Measurements from ENCODE around the gene EIF1B. TPM values are rescaled to one million over a fixed set of nuclear protein-coding genes. Genes with fewer than 3 reads are reported as not detected.

The EIF1B gene
- total RNA-seq, 1 experiment from 2014 or later: 10.0 TPM

DNA sequence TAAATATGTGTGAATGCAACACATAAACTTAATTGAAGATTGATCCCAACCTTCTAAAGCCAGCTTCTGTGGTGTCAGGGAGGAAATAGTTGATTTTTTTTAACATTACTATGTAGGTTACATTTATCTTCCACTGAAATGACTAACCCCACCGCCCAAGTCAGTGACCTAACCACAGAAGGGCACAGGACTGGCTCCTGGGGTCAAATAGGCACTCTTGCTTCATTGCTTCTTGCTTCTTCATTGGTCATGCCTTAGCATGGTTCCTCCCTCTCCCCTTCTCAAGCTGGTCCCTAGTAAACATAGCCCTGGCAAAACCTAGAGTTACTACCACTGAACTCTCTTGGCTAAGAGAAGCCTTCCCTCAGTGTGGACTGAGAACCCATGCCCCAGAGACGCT is 12.3 kb downstream of the EIF1B start:
- H3K36me3 ChIP-seq (ENCODE audit: low read depth, low read length): no peaks in the 10 kb centered on the region
- no peak overlapping the region for H3K4me2 ChIP-seq (ENCODE audit: low read length)
- no peak overlapping the region for H3K9ac ChIP-seq (ENCODE audit: low read length)
- H3K9me2 ChIP-seq (replicated peaks; ENCODE audit: low read length): no peaks in the 10 kb centered on the region
- no peaks in the 10 kb centered on the region for H4K20me1 ChIP-seq (ENCODE audit: low read length)
- ATAC-seq: no peak
- no peak overlapping the region for H3K27ac ChIP-seq (ENCODE audit: low read length)
- BruUV-seq (replicated peaks): no TSS peak
- no peak overlapping the region for H2AFZ ChIP-seq (ENCODE audit: low read length)
- H3K79me2 ChIP-seq (ENCODE audit: low read length): no peaks in the 10 kb centered on the region
- H3K4me1 ChIP-seq (ENCODE audit: insufficient read depth, low read length): no peaks in the 10 kb centered on the region
- no peaks in the 10 kb centered on the region for H3K27me3 ChIP-seq (ENCODE audit: low read length)
- H3K4me3 ChIP-seq (ENCODE audit: low read length): no peak overlapping the region
- CTCF ChIA-PET: no interaction called here
- H3K9me3 ChIP-seq (ENCODE audit: low read length): no peaks in the 10 kb centered on the region
- no peaks in the 10 kb centered on the region for H3F3A ChIP-seq (ENCODE audit: low read length, unreplicated experiment)
- no peak for DNase-seq
- POLR2A ChIA-PET (ENCODE audit: unreplicated experiment): no interaction called here
- TF ChIP-seq EZH2phosphoT487 (IDR thresholded peaks at IDR 0.05; ENCODE audit: borderline replicate concordance, low read length): no peak
- TF ChIP-seq EZH2 (IDR thresholded peaks at IDR 0.05; ENCODE audit: low read length, unreplicated experiment): no peak
- TF ChIP-seq, protein P1, sequence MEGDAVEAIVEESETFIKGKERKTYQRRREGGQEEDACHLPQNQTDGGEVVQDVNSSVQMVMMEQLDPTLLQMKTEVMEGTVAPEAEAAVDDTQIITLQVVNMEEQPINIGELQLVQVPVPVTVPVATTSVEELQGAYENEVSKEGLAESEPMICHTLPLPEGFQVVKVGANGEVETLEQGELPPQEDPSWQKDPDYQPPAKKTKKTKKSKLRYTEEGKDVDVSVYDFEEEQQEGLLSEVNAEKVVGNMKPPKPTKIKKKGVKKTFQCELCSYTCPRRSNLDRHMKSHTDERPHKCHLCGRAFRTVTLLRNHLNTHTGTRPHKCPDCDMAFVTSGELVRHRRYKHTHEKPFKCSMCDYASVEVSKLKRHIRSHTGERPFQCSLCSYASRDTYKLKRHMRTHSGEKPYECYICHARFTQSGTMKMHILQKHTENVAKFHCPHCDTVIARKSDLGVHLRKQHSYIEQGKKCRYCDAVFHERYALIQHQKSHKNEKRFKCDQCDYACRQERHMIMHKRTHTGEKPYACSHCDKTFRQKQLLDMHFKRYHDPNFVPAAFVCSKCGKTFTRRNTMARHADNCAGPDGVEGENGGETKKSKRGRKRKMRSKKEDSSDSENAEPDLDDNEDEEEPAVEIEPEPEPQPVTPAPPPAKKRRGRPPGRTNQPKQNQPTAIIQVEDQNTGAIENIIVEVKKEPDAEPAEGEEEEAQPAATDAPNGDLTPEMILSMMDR (conservative IDR thresholded peaks at IDR 0.05; ENCODE audit: low read depth, low read length): no peak
- intact Hi-C loops (cut with micrococcal nuclease): no loop called here

DNA sequence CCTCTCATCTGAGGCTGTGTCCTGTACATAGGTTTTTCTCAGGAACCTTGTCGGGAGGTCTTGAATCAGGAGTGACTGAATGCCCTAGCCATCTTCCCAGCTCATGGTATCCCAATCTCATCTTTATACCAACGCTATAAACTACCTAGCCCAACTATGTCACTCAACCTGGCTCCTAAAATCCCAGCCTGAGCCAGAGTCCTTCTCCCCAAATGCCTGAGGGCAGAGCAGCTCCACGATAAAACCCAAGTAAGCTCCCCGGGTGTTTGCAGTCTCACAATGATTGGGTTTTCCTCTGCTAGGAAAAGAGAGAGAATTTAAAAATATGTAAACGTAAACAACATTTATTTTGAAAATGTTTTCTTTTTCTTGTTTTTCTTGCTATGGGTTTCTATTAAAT is 14.4 kb downstream of the EIF1B start:
- Histone ChIP-seq H3K9ac (ENCODE audit: low read length) (no peak overlapping the region), H4K20me1 (ENCODE audit: low read length) (no peaks in the 10 kb centered on the region), H3K4me2 (ENCODE audit: low read length) (no peak overlapping the region), H3K4me3 (ENCODE audit: low read length) (no peak overlapping the region), H3F3A (ENCODE audit: low read length, unreplicated experiment) (no peaks in the 10 kb centered on the region), H2AFZ (ENCODE audit: low read length) (no peak overlapping the region), H3K4me1 (ENCODE audit: insufficient read depth, low read length) (no peaks in the 10 kb centered on the region), H3K27ac (ENCODE audit: low read length) (no peak overlapping the region), H3K36me3 (ENCODE audit: low read depth, low read length) (no peaks in the 10 kb centered on the region), H3K27me3 (ENCODE audit: low read length) (no peaks in the 10 kb centered on the region), H3K79me2 (ENCODE audit: low read length) (no peaks in the 10 kb centered on the region), H3K9me3 (ENCODE audit: low read length) (no peaks in the 10 kb centered on the region), H3K9me2 (replicated peaks; ENCODE audit: low read length) (no peaks in the 10 kb centered on the region)
- DNase-seq (no peak), ATAC-seq (no peak)
- CTCF ChIA-PET: no interaction called here
- intact Hi-C loops (cut with micrococcal nuclease): no loop called here
- TF ChIP-seq, protein P1 (conservative IDR thresholded peaks at IDR 0.05; ENCODE audit: low read depth, low read length): no peak
- TF ChIP-seq EZH2phosphoT487 (IDR thresholded peaks at IDR 0.05; ENCODE audit: borderline replicate concordance, low read length): no peak
- no peak for TF ChIP-seq EZH2 (IDR thresholded peaks at IDR 0.05; ENCODE audit: low read length, unreplicated experiment)
- POLR2A ChIA-PET (ENCODE audit: unreplicated experiment): no interaction called here
- BruUV-seq (replicated peaks): no TSS peak

DNA sequence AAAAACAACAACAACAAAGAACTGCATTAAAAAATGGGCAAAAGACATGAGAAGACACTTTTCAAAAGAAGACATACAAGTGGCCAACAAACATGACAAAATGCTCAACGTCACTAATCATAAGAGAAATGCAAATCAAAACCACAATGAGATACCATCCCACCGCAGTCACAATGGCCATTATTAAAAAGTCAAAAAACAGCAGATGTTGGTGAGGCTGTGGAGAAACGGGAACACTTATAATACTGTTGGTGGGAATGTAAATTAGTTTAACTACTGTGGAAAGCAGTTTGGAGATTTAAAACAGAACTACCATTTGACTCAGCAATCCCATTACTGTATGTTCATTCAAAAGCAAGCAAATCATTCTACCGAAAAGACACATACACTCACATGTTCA is 15.1 kb downstream of the EIF1B start:
- no peaks in the 10 kb centered on the region for H3K36me3 ChIP-seq (ENCODE audit: low read depth, low read length)
- H2AFZ ChIP-seq (ENCODE audit: low read length): no peak overlapping the region
- no peak overlapping the region for H3K4me3 ChIP-seq (ENCODE audit: low read length)
- CTCF ChIA-PET: no interaction called here
- H3K4me1 ChIP-seq (ENCODE audit: insufficient read depth, low read length): no peaks in the 10 kb centered on the region
- intact Hi-C loops (cut with micrococcal nuclease): no loop called here
- no TSS peak for BruUV-seq (replicated peaks)
- no peak for DNase-seq
- TF ChIP-seq, protein P1 (conservative IDR thresholded peaks at IDR 0.05; ENCODE audit: low read depth, low read length): no peak
- TF ChIP-seq EZH2phosphoT487 (IDR thresholded peaks at IDR 0.05; ENCODE audit: borderline replicate concordance, low read length): no peak
- TF ChIP-seq EZH2 (IDR thresholded peaks at IDR 0.05; ENCODE audit: low read length, unreplicated experiment): no peak
- H4K20me1 ChIP-seq (ENCODE audit: low read length): no peaks in the 10 kb centered on the region
- H3K9ac ChIP-seq (ENCODE audit: low read length): no peak overlapping the region
- H3F3A ChIP-seq (ENCODE audit: low read length, unreplicated experiment): no peaks in the 10 kb centered on the region
- no peaks in the 10 kb centered on the region for H3K9me3 ChIP-seq (ENCODE audit: low read length)
- no peaks in the 10 kb centered on the region for H3K9me2 ChIP-seq (replicated peaks; ENCODE audit: low read length)
- no peak for ATAC-seq
- no peak overlapping the region for H3K4me2 ChIP-seq (ENCODE audit: low read length)
- H3K27me3 ChIP-seq (ENCODE audit: low read length): no peaks in the 10 kb centered on the region
- POLR2A ChIA-PET (ENCODE audit: unreplicated experiment): no interaction called here
- no peaks in the 10 kb centered on the region for H3K79me2 ChIP-seq (ENCODE audit: low read length)
- H3K27ac ChIP-seq (ENCODE audit: low read length): no peak overlapping the region

Data from PC-3 (cell line).